HCT116 (cell line): ENCODE measurements around the gene IGSF9. TPM values are rescaled to one million over a fixed set of nuclear protein-coding genes. Genes with fewer than 3 reads are reported as not detected.

ENCODE experiments used
- ATAC-seq: fragments of 200-7000 bp; cut with Tn5 transposase; 2 replicates; pipeline ENCODE4 v1.9.1; 2020; ENCODE audit warnings: mild to moderate bottlenecking, moderate library complexity
- BruUV-seq: library from RNA; stranded (reverse); fragments of 400-500 nt; replicated peaks from 2 replicates; lab custom pipeline; 2021; lab: Mats Ljungman, UMichigan
- CTCF ChIA-PET: fragments of 300-600 bp; sonication (Branson Sonifier 250); formaldehyde crosslinking; loops from one replicate; lab custom pipeline; 2021; ENCODE audit warnings: antibody characterized with exemption; lab: Charles Lee
- POLR2A ChIA-PET: fragments of 300-600, 350-600 bp; sonication (Branson Sonifier 250); formaldehyde crosslinking; loops from one replicate; lab custom pipeline; 2021; ENCODE audit warnings: antibody characterized with exemption; lab: Charles Lee
- RAD21 ChIA-PET, 2 experiments: fragments of 300-600 bp; sonication (Branson Sonifier 250); formaldehyde crosslinking; loops; one replicate each; lab custom pipeline; 2023; ENCODE audit warnings: low total read pairs in 2 of 2; ENCODE audit not compliant: uncharacterized antibody in 2 of 2, unreplicated experiment in 2 of 2, low non-redundant PET in 1 of 2; lab: Charles Lee
- DNase-seq: peaks from one replicate; pipeline ENCODE4 v3.0.0-alpha.2; 2010; ENCODE audit warnings: low read depth, low spot score
- H2AFZ ChIP-seq: fragments of 200-600 bp; shearing (Covaris generic), sonication (generic); 2 replicates; pipeline ENCODE4 v1.6.1; 2017; ENCODE audit warnings: low read depth, mixed run types, mixed read lengths, antibody characterized with exemption, low read length; ENCODE audit not compliant: poor library complexity, severe bottlenecking
- H3K27ac ChIP-seq: 2 replicates; pipeline ENCODE4 v1.5.1; 2012; ENCODE audit warnings: low read depth, low read length
- H3K27me3 ChIP-seq: fragments of 200-600 bp; sonication (generic); 2 replicates; pipeline ENCODE4 v1.6.1; 2016; ENCODE audit warnings: mixed run types, low read length, mixed read lengths; ENCODE audit not compliant: insufficient read depth
- H3K36me3 ChIP-seq, 2 experiments: fragments of 200-500 bp in 1 of 2; fragments of 200-600 bp in 1 of 2; sonication (Bioruptor generic) in 1 of 2; sonication (generic) in 1 of 2; 2 replicates each; pipeline versions ENCODE4 v1.5.1 to v1.6.1; 2014 to 2016; ENCODE audit warnings: low read length in 2 of 2, inconsistent platforms in 1 of 2, mixed read lengths in 1 of 2, mixed run types in 1 of 2; ENCODE audit not compliant: insufficient read depth in 2 of 2, control insufficient read depth in 1 of 2
- H3K4me1 ChIP-seq, 2 experiments: fragments of 200-600 bp in 1 of 2; sonication (generic) in 1 of 2; 2 replicates each; pipeline versions ENCODE4 v1.5.1 to v1.6.1; 2012 to 2017; ENCODE audit warnings: low read length in 2 of 2, inconsistent platforms in 1 of 2, mild to moderate bottlenecking in 1 of 2, mixed read lengths in 1 of 2, mixed run types in 1 of 2, moderate library complexity in 1 of 2; ENCODE audit not compliant: insufficient read depth in 2 of 2, control insufficient read depth in 1 of 2
- H3K4me2 ChIP-seq: fragments of 200-600 bp; sonication (generic); 2 replicates; pipeline ENCODE4 v1.6.1; 2017; ENCODE audit warnings: mixed run types, low read length, mixed read lengths
- H3K4me3 ChIP-seq, 2 experiments: fragments of 200-600 bp in 1 of 2; sonication (generic) in 1 of 2; replicated peaks in 1 of 2; 2 replicates each; pipeline ENCODE4 v1.5.1; 2011 to 2016; ENCODE audit warnings: low read length in 2 of 2, control low read depth in 1 of 2, low read depth in 1 of 2, mild to moderate bottlenecking in 1 of 2, mixed read lengths in 1 of 2, mixed run types in 1 of 2
- H3K79me2 ChIP-seq: fragments of 200-600 bp; sonication (generic); 2 replicates; pipeline ENCODE4 v1.6.1; 2017; ENCODE audit warnings: mild to moderate bottlenecking, mixed run types, low read length, moderate library complexity, mixed read lengths; ENCODE audit not compliant: insufficient read depth
- H3K9ac ChIP-seq: fragments of 200-600 bp; sonication (generic); 2 replicates; pipeline ENCODE4 v1.6.1; 2016; ENCODE audit warnings: low read length, mixed read lengths
- H3K9me2 ChIP-seq: fragments of 200-600 bp; sonication (generic), shearing (Covaris generic); 2 replicates; pipeline ENCODE4 v1.6.1; 2017; ENCODE audit warnings: mixed run types, mild to moderate bottlenecking, moderate library complexity; ENCODE audit not compliant: insufficient read depth
- H3K9me3 ChIP-seq, 2 experiments: fragments of 200-500 bp in 1 of 2; fragments of 200-600 bp in 1 of 2; sonication (Bioruptor generic) in 1 of 2; sonication (generic) in 1 of 2; 2 replicates each; pipeline ENCODE4 v1.6.1; 2014 to 2017; ENCODE audit warnings: low read length in 2 of 2, mixed read lengths in 2 of 2, inconsistent platforms in 1 of 2, low read depth in 1 of 2, mild to moderate bottlenecking in 1 of 2, mixed run types in 1 of 2, moderate library complexity in 1 of 2; ENCODE audit not compliant: control insufficient read depth in 1 of 2, insufficient read depth in 1 of 2
- H4K20me1 ChIP-seq: fragments of 200-600 bp; sonication (generic), shearing (Covaris generic); 2 replicates; pipeline ENCODE4 v1.6.1; 2017; ENCODE audit warnings: mixed run types, mild to moderate bottlenecking, moderate library complexity; ENCODE audit not compliant: insufficient read depth
- EZH2 ChIP-seq: fragments of 200-600 bp; sonication (generic); IDR thresholded peaks from 2 replicates; pipeline ENCODE4 v1.6.1; 2017; ENCODE audit warnings: antibody characterized with exemption, mixed run types
- EZH2phosphoT487 ChIP-seq: fragments of 200-600 bp; IDR thresholded peaks from 2 replicates; pipeline ENCODE4 v1.6.1; 2018; ENCODE audit warnings: antibody characterized with exemption, borderline replicate concordance
- FOSL1 ChIP-seq: IDR thresholded peaks from 2 replicates; pipeline ENCODE4 v1.6.1; 2012; ENCODE audit warnings: low read depth
- JUND ChIP-seq: IDR thresholded peaks from 2 replicates; pipeline ENCODE4 v1.6.1; 2012
- POLR2A ChIP-seq: IDR thresholded peaks from 2 replicates; pipeline ENCODE4 v1.7.0; 2011; ENCODE audit warnings: borderline replicate concordance; ENCODE audit not compliant: insufficient read depth, insufficient read length; ENCODE audit errors: extremely low read depth
- RAD21 ChIP-seq: IDR thresholded peaks from 2 replicates; pipeline ENCODE4 v1.6.1; 2012; ENCODE audit warnings: low read depth, mild to moderate bottlenecking
- SP1 ChIP-seq: IDR thresholded peaks from 2 replicates; pipeline ENCODE4 v1.6.1; 2012; ENCODE audit warnings: low read depth
- YY1 ChIP-seq: IDR thresholded peaks from 2 replicates; pipeline ENCODE4 v1.6.1; 2011; ENCODE audit warnings: low read length, low read depth, moderate library complexity, mild to moderate bottlenecking; ENCODE audit not compliant: insufficient replicate concordance; ENCODE audit errors: extremely low read depth
- intact Hi-C: fragments of 100-400 bp; cut with micrococcal nuclease; formaldehyde crosslinking; loops from 2 replicates; pipeline ENCODE4 v1.10.0; 2022
- total RNA-seq: library from RNA; stranded (reverse); gene quantifications from one replicate; pipeline ENCODE4 v1.2.1, GENCODE V29; 2021; ENCODE audit not compliant: unreplicated experiment
- TF ChIP-seq, protein P1 (sequence below): IDR thresholded peaks from 2 replicates; pipeline ENCODE4 v1.6.1; 2011; ENCODE audit warnings: mild to moderate bottlenecking, low read length, moderate library complexity; ENCODE audit not compliant: insufficient replicate concordance; ENCODE audit errors: extremely low read depth
- TF ChIP-seq, protein P2 (sequence below): IDR thresholded peaks from 2 replicates; pipeline ENCODE4 v1.6.1; 2012
- TF ChIP-seq, protein P3 (sequence below): IDR thresholded peaks from 2 replicates; pipeline ENCODE4 v1.6.1; 2012; ENCODE audit warnings: low read depth

IGSF9 gene
- total RNA-seq, 1 experiment from 2014 or later: 10.3 TPM

GRCh38 chr1:159933347-159933746, 12.1 kb downstream of the IGSF9 start:
- Histone ChIP-seq H3K9ac (no peak overlapping the region), H3K27ac (no peak overlapping the region)
- intact Hi-C loops: no loop called here

DNA sequence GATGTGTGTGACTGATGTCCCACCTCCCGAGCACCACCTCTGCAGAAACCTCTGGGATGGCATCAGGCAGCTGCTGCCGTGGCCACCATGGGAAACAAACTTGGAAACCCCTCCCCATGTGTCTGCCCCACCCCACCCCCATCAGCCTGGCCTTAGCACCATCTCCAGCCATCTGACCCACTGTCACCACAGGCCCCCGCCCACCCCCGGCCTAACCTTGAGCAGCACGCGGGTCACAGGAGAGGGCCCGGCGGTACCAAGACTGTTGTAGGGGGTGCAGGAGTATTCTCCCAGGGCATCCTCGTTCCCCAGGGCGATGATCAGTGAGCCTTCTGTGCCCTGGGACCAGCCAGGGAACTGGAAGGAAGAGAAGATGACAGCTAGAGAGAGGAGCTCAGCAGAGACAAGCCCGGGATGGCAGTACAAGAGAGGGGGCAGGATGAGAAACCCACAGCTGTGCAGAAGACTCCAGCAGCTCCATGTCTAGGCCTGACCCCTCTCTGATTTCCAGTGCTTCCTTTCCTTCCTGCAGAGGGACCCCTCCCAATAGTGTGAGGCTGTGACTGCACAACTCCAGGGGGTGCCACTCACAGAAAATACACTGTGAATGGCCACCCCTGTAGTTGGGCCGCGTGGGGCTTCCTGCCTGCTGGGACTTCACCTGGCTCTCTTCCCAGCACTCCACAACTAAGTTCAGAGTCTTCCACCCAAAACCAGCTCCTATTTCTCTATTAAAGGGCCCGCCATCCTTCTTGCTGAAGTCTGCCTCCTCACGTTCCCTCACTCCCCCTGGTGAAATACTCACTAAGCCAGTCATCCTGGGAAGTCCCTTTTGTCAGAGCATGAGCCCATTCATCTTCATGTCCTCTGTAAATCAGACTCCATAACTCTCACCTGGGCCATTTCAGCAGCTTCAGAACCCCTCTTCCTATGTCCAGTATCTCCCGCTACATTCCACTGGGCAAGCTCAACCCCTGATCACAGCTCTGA, 12.8 kb downstream of the IGSF9 start:
- H3K27me3 ChIP-seq: no peaks in the 10 kb centered on the region
- H3K9ac ChIP-seq: no peak overlapping the region
- intact Hi-C loops: no loop called here
- CTCF ChIA-PET: interaction anchor here (10.1 kb wide), 1 partner anchor 74 kb away, joined by 170 read pairs; no protein-coding TSS in a partner anchor
- no peak overlapping the region for H3K4me3 ChIP-seq
- no peak for ATAC-seq
- no peak overlapping the region for H3K27ac ChIP-seq
- no peak for DNase-seq
- H3K4me2 ChIP-seq: no peak overlapping the region
- BruUV-seq: no TSS peak
- no peaks in the 10 kb centered on the region for H4K20me1 ChIP-seq
- H3K9me3 ChIP-seq: no peaks in the 10 kb centered on the region
- H3K36me3 ChIP-seq: peaks cover 0 to 2% of the 10 kb centered on the region in 2 experiments; a peak in 1 of 4 replicates
- RAD21 ChIA-PET: interaction anchor here in 1 of 2 experiments (1.2 to 1.4 kb wide), 2 partner anchors 74 to 75 kb away, joined by 3 to 4 read pairs; no protein-coding TSS in a partner anchor
- H3K79me2 ChIP-seq: no peaks in the 10 kb centered on the region
- no peak overlapping the region for H2AFZ ChIP-seq
- no peaks in the 10 kb centered on the region for H3K9me2 ChIP-seq
- peaks cover 3 to 15% of the 10 kb centered on the region in 2 experiments for H3K4me1 ChIP-seq
- POLR2A ChIA-PET: no interaction called here
- TF ChIP-seq YY1 (no peak), FOSL1 (no peak), SP1 (no peak), EZH2phosphoT487 (no peak)
- TF ChIP-seq, protein P1, sequence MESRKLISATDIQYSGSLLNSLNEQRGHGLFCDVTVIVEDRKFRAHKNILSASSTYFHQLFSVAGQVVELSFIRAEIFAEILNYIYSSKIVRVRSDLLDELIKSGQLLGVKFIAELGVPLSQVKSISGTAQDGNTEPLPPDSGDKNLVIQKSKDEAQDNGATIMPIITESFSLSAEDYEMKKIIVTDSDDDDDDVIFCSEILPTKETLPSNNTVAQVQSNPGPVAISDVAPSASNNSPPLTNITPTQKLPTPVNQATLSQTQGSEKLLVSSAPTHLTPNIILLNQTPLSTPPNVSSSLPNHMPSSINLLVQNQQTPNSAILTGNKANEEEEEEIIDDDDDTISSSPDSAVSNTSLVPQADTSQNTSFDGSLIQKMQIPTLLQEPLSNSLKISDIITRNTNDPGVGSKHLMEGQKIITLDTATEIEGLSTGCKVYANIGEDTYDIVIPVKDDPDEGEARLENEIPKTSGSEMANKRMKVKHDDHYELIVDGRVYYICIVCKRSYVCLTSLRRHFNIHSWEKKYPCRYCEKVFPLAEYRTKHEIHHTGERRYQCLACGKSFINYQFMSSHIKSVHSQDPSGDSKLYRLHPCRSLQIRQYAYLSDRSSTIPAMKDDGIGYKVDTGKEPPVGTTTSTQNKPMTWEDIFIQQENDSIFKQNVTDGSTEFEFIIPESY: no peak
- TF ChIP-seq, protein P2, sequence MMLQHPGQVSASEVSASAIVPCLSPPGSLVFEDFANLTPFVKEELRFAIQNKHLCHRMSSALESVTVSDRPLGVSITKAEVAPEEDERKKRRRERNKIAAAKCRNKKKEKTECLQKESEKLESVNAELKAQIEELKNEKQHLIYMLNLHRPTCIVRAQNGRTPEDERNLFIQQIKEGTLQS: no peak
- TF ChIP-seq, protein P3, sequence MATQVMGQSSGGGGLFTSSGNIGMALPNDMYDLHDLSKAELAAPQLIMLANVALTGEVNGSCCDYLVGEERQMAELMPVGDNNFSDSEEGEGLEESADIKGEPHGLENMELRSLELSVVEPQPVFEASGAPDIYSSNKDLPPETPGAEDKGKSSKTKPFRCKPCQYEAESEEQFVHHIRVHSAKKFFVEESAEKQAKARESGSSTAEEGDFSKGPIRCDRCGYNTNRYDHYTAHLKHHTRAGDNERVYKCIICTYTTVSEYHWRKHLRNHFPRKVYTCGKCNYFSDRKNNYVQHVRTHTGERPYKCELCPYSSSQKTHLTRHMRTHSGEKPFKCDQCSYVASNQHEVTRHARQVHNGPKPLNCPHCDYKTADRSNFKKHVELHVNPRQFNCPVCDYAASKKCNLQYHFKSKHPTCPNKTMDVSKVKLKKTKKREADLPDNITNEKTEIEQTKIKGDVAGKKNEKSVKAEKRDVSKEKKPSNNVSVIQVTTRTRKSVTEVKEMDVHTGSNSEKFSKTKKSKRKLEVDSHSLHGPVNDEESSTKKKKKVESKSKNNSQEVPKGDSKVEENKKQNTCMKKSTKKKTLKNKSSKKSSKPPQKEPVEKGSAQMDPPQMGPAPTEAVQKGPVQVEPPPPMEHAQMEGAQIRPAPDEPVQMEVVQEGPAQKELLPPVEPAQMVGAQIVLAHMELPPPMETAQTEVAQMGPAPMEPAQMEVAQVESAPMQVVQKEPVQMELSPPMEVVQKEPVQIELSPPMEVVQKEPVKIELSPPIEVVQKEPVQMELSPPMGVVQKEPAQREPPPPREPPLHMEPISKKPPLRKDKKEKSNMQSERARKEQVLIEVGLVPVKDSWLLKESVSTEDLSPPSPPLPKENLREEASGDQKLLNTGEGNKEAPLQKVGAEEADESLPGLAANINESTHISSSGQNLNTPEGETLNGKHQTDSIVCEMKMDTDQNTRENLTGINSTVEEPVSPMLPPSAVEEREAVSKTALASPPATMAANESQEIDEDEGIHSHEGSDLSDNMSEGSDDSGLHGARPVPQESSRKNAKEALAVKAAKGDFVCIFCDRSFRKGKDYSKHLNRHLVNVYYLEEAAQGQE: no peak

More at GRCh38 chr1:159933347-159933746, 12.1 kb downstream of the IGSF9 start:
- ChIA-PET RAD21 (interaction anchor here in 1 of 2 experiments (1.2 to 1.4 kb wide), 2 partner anchors 73 to 74 kb away, joined by 3 to 4 read pairs; no protein-coding TSS in a partner anchor), POLR2A (no interaction called here), CTCF (interaction anchor here (10.1 kb wide), 1 partner anchor 73 kb away, joined by 170 read pairs; no protein-coding TSS in a partner anchor)
- Histone ChIP-seq H4K20me1 (no peaks in the 10 kb centered on the region), H3K79me2 (no peaks in the 10 kb centered on the region), H3K36me3 (peaks cover 0 to 2% of the 10 kb centered on the region in 2 experiments; a peak in 1 of 4 replicates), H3K4me1 (peaks cover 3 to 15% of the 10 kb centered on the region in 2 experiments), H3K9me2 (no peaks in the 10 kb centered on the region), H3K27me3 (no peaks in the 10 kb centered on the region), H2AFZ (no peak overlapping the region), H3K4me3 (no peak overlapping the region), H3K4me2 (no peak overlapping the region), H3K9me3 (no peaks in the 10 kb centered on the region)
- BruUV-seq: no TSS peak
- ATAC-seq: no peak
- no peak for TF ChIP-seq JUND
- TF ChIP-seq, protein P2: no peak
- TF ChIP-seq RAD21: no peak
- TF ChIP-seq EZH2: no peak
- no peak for TF ChIP-seq POLR2A
- DNase-seq: no peak
